Daoy (cell line): ENCODE data around the gene CAPRIN2. TPM values are rescaled to one million over a fixed set of nuclear protein-coding genes. Genes with fewer than 3 reads are reported as not detected.

ENCODE experiments used
- DNase-seq: peaks from one replicate; pipeline ENCODE4 v3.0.0-alpha.2; 2015; ENCODE audit warnings: low read depth
- total RNA-seq: library from RNA; depleted of rRNA; stranded (reverse); fragments of >200 nt; shearing (Covaris generic); gene quantifications from 2 replicates; pipeline ENCODE4 v1.2.3, GENCODE V29; 2014

CAPRIN2 gene
- total RNA-seq, 1 experiment from 2014 or later: 14.8 TPM

DNA sequence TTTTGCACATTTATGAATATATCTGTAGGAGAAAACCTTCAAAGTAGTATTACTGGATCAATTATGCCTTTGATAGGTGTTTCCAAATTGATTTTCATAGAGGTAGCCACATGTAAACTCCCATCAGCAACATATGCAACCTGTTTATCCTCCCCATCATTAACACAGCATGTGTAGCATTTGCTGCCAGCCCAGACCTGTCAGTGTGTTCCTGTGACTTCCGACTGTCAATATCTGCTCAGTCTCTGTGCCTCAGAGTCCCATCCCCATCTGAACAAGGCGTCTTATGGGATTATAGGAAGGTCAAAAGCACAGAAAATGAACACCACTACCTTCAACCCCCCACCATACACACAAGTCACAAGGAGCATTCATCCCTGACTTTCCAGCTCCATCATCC is 9.5 kb upstream of the CAPRIN2 start:
- no peak for DNase-seq

GRCh38 chr12:30763053-30763452 is 8.3 kb upstream of the CAPRIN2 start:
- DNase-seq: no peak

DNA sequence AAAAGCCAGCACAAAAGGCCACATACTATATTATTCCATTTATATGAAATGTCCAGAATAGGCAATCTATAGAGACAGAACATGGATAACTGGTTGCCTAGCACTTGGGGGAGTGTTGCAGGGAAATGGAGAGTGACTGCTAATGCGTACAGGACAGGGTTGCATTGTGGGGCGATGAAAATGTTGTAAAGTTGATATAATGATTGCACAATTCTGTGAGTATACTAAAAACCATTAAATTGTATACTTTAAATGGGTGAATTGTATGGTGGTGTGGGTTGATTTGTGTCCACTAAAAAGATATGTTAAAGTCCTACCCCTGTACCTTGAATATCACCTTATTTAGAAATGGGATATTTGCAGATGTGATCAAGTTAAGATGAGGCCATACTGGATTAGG is 7.0 kb upstream of the CAPRIN2 start:
- DNase-seq: no peak

DNA sequence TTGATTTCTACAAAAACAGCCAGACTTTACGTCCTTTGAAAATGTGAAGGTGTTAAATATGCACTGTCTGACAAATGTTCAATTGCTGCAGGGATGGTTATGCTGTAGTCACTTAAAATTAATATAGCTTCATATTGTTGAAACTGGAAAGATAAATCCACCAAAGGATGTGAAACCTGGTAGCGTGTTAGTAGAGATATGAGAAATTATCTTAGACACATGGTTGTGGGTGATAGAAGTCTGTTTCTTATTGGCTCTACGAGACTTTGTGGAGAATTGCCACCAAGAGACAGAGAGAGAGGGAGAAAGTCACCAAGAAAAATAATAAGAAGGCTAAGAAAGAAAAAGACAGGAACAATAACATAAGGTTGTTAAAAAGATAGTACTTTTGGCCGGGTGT is 2.6 kb upstream of the CAPRIN2 start:
- no peak for DNase-seq

- DNase-seq: peak; percentile 3
Observed at GRCh38 chr12:30756074-30756473, 1.3 kb upstream of the CAPRIN2 start.

- DNase-seq: no peak
Observed at GRCh38 chr12:30755395-30755762, 628 bp upstream of the CAPRIN2 start.

DNA sequence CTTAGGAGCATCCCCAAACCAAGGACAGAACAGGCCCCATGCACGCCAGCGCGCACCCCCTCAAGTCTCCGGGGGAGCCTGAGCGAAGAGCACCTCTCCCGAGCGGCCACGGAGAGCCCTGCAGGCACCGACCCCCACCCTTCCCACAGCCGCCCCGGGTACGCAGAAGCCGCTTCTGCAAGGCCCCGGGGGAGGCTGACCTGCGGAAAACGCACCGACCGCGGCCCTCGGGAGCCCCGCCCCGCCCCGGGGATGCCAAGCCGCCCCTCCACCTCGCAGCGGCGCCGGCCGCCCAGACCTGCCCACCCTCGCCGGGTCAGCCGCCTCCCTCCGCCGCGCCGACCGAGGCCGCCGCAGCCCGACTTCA is 385 bp downstream of the CAPRIN2 start:
- DNase-seq: no peak

GRCh38 chr12:30753751-30754382 is 884 bp downstream of the CAPRIN2 start:
- peak; percentile 48 for DNase-seq

DNA sequence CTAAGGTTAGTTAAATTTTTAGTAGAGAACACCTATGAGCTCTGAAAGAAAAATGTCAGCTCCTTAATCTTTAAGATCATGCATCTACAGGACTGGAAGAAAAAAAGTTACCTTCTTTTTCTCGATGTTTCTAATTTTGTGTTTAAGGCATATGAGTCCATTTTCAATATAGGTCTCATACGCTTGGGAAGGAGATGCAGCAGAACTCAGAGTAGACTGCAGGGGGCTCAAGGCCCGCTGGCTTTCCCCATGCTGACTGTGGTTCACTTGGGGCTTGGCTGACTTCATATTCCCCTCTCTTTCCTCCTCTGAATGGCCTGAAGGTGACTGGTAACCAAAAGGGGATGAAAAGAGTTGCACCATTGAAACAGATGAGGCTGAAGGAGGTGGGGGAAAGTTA is 1.5 kb downstream of the CAPRIN2 start:
- DNase-seq: peak; percentile 79

DNA sequence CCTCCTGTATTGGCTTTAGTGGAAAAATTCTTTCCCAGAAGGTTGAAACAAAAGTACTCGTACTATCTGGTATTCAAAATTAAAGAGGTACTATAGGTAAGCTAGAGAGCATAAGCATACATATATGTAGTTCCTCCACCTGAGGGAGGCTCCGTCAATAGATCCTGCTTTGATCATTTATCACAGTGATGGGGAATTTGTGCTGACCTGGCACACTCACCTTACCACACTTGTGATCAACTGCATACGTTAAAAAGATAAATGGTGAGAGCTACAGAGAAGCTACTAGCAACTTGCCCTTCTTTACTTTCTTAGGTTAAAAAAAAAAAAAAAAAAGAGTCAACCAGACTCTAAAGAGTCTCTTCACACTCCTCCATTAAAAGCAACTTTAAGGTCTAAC is 2.5 kb downstream of the CAPRIN2 start:
- no peak for DNase-seq

DNA sequence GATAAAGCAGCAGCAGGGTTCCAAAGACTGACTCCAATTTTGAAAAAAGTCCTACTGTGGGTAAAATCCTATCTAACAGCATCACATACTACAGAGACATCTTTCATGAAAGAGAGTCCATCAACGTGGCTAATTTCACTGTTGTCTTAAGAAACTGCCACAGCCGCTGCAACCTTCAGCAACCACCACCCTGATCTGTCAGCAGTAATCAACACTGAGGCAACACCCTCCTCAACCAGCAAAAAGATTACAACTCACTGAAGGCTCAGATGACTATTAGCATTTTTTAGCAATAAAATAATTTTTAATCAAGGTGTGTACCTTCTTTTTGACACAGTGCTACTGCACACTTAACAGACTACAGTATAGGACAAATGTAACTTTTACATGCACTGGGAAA is 6.6 kb downstream of the CAPRIN2 start:
- no peak for DNase-seq

DNA sequence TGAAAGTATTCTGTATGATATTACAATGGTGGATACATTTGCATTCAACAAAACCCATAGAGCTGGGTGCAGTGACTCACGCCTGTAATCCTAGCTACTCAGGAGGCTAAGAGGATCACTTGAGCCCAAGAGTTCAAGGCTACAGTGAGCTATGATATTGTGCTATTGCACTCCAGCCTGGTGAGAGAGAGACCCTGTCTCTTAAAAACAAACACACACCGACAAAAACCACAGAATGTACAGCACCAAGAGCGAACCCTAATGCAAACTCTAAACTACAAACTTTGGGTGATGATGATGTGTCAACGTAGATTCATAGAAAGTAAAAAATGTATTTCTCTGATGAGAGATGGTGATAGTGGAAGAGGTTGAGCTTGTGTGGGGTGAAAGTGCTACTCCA is 8.6 kb downstream of the CAPRIN2 start:
- no peak for DNase-seq

GRCh38 chr12:30744321-30744720 is 10.4 kb downstream of the CAPRIN2 start:
- no peak for DNase-seq

GRCh38 chr12:30740274-30740673 is 14.5 kb downstream of the CAPRIN2 start:
- no peak for DNase-seq

DNA sequence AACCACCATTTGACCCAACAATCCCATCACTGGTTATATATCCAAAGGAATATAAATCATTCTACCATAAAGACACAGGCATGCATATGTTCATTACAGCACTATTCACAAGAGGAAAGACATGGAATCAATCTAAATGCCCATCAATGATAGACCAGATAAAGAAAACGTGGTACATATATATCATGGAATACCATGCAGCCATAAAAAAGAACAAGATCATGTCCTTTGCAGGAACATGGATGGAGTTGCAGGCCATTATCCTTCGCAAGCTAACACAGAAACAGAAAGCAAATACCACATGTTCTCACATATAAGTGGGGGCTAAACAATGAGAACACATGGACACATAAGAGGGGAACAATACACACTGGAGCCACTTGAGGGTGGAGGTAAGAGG is 15.7 kb downstream of the CAPRIN2 start:
- DNase-seq: no peak

GRCh38 chr12:30732954-30733637 is 21.7 kb downstream of the CAPRIN2 start:
- DNase-seq: no peak

DNA sequence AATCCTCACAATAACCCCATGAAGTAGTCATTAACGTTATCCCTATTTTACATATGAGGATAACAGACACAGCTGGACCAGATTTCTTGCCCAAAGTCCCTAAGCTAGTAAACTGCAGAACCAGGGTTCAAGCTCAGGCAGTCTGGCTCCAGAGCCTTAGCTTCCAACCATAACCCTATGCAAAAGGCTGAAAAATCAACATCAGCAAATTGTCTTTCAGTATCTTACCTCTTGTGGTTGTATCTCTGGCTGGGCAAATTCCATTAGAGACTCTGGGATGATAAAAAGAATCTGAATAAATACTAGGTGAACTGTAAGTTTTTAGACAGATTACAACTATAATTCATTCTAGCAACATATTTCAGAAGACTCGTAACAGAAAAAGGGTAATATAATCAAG is 24.7 kb downstream of the CAPRIN2 start:
- DNase-seq: no peak

- no peak for DNase-seq
Observed at GRCh38 chr12:30729547-30729946, 25.2 kb downstream of the CAPRIN2 start.

DNA sequence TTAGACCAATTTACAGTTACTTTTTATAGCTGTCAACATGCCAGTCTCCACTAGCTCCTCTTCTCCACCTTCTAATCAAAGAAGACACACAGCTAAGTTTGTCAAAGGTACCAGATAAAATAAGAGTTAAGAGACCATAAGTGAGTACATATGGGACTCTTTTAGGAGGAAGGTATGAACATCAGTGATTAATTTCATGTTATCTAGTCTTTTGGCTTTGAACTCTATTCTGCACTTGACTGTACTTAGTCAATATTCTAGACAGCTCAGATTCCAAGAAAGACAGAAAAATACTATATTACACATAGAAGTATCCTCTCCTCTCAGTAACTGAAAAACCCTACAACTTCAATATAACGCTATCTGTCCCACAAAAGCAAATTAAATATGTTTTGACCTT is 28.1 kb downstream of the CAPRIN2 start:
- no peak for DNase-seq

DNA sequence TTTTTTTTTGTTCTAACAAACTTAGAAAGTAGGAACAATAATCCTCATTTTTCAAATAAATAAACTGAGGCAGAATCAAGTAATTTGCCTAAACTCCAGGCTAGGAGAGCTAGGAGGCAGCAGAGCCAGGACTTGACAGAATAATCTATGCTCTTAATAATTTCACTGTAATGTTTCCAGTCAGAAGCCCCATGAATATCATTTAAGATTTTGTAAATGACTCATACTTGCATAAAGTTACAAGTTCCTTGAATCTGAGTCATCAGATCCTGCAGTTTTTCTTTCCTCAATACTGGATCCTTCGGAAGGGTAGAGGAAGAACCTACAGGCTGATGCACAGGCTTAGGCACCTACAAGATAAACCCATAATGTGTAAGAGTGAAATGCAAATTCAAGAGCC is 29.0 kb downstream of the CAPRIN2 start:
- DNase-seq: peak; percentile 63

DNA sequence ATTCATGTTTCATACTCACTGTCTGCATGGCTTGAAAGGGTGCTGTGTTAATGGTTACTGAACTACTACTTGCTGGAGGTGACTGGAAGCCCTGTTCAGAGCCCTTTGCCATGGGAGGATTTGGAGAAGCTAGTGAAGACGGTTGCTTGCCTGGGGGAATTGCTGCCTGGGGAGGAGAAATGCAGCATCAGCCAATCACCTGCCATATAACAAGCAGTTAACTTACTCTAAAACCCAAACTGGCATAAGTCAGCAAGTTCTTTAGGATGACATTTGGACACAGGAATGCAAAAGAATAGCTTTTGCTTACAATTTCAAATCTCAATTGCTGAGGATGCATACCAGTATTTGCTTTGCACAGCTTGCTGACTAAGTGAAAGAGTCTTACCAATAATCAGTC is 35.7 kb downstream of the CAPRIN2 start:
- DNase-seq: peak; percentile 4

DNA sequence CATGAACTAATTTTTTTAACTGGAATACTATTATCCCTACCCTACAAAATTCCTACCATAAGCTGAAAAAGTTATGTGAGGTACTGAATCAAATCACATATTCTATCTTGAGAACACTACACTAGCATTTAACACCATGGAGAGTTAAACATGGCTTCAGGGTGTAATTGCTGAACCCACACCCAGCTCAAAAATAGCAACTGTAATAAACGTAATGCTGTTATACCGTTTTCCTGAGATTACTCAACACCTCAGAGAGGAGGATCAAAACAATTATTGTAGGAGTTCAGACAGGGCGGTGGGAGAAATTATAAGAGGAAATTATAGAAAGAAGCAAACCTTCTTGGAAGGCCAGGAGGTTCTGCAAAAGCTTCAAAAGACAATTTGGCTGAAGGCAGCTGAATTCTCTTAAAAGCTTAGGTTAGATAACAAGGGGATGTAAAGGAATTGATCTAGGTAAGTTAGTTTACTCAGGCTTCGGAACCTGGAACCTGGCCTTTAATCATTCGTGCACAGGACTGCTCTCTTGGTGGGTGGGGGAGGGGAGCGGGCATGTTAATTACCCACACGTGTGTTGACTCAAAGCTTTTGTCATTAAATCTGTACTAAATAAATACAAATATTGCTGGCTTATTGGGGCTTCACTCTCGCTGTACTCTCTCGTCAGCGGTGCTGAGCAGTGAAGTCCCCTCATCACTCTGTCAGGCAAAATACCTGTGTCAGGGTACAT is 47.0 kb downstream of the CAPRIN2 start:
- no peak for DNase-seq

DNA sequence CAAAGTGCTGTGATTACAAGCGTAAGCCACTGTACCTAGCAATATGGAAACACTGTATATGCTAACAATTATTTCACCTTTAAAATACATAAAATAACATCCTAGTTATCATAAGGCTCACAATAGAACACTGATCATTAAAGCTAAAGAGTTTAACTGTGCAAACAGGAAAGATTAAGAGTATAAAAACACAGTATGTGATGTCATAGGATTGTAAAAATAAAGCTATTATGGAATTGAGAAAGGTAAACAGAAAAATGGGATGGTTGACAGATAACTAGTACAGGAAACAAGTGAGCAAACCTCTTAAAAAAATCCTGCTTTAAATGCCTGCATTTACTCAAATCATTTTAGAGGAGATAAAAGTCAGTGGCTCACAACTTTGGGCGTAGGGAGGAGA is 48.3 kb downstream of the CAPRIN2 start:
- no peak for DNase-seq
